IPS-20b (cell line): ENCODE data around the gene PRPS1L1.

Experiments used
- H3K27ac ChIP-seq: one replicate; pipeline ENCODE4 v1.5.1; 2013; ENCODE audit warnings: low read length
- H3K27me3 ChIP-seq: 2 replicates; pipeline ENCODE4 v1.6.1; 2013; ENCODE audit warnings: mild to moderate bottlenecking, low read length, inconsistent platforms; ENCODE audit not compliant: insufficient read depth
- H3K36me3 ChIP-seq: 2 replicates; pipeline ENCODE4 v1.6.1; 2013; ENCODE audit warnings: low read depth, mild to moderate bottlenecking, inconsistent platforms, low read length, moderate library complexity; ENCODE audit not compliant: insufficient read depth
- H3K4me1 ChIP-seq: 2 replicates; pipeline ENCODE4 v1.6.1; 2013; ENCODE audit warnings: mild to moderate bottlenecking, control low read depth, inconsistent platforms, low read length, moderate library complexity; ENCODE audit not compliant: insufficient read depth
- H3K4me3 ChIP-seq: 2 replicates; pipeline ENCODE4 v1.5.1; 2013; ENCODE audit warnings: mild to moderate bottlenecking, low read length, inconsistent platforms
- H3K9ac ChIP-seq: 2 replicates; pipeline ENCODE4 v1.6.1; 2013; ENCODE audit warnings: low read depth, mild to moderate bottlenecking, inconsistent platforms, low read length, moderate library complexity
- H3K9me3 ChIP-seq: 2 replicates; pipeline ENCODE4 v1.6.1; 2013; ENCODE audit warnings: mild to moderate bottlenecking, low read depth, low read length, inconsistent platforms; ENCODE audit not compliant: insufficient read depth

The PRPS1L1 gene

GRCh38 chr7:18027628-18028027 lies at the start of gene PRPS1L1:
TSS of gene PRPS1L1 (minus strand) at chr7:18027846.
- no peak within 1 kb of the TSS for H3K27ac ChIP-seq
- no peak within 1 kb of the TSS for H3K4me3 ChIP-seq
- H3K27me3 ChIP-seq = no peaks in the 10 kb centered on the region
- H3K4me1 ChIP-seq = no peaks in the 10 kb centered on the region
- H3K9me3 ChIP-seq = no peaks in the 10 kb centered on the region
- no peaks in the 10 kb centered on the region for H3K36me3 ChIP-seq
- no peak within 1 kb of the TSS for H3K9ac ChIP-seq

GRCh38 chr7:18076461-18076860 lies 48.8 kb upstream of the PRPS1L1 start:
- Histone ChIP-seq H3K4me3 (no peak overlapping the region), H3K36me3 (no peaks in the 10 kb centered on the region), H3K27me3 (no peaks in the 10 kb centered on the region), H3K27ac (no peak overlapping the region), H3K9ac (no peak overlapping the region), H3K4me1 (no peaks in the 10 kb centered on the region), H3K9me3 (no peaks in the 10 kb centered on the region)

- Histone ChIP-seq H3K27me3 (no peaks in the 10 kb centered on the region), H3K4me1 (no peaks in the 10 kb centered on the region), H3K4me3 (no peak overlapping the region), H3K36me3 (no peaks in the 10 kb centered on the region), H3K9me3 (no peaks in the 10 kb centered on the region), H3K27ac (no peak overlapping the region), H3K9ac (no peak overlapping the region)
Measured at GRCh38 chr7:18068745-18069144, 41.1 kb upstream of the PRPS1L1 start.

GRCh38 chr7:18064242-18064838 lies 36.7 kb upstream of the PRPS1L1 start:
- no peaks in the 10 kb centered on the region for H3K4me1 ChIP-seq
- H3K9me3 ChIP-seq = no peaks in the 10 kb centered on the region
- H3K27ac ChIP-seq = no peak overlapping the region
- no peak overlapping the region for H3K9ac ChIP-seq
- no peaks in the 10 kb centered on the region for H3K27me3 ChIP-seq
- no peak overlapping the region for H3K4me3 ChIP-seq
- H3K36me3 ChIP-seq = no peaks in the 10 kb centered on the region

GRCh38 chr7:18063149-18063901 lies 35.7 kb upstream of the PRPS1L1 start:
- Histone ChIP-seq H3K9ac (no peak overlapping the region), H3K36me3 (no peaks in the 10 kb centered on the region), H3K27ac (no peak overlapping the region), H3K9me3 (no peaks in the 10 kb centered on the region), H3K4me3 (no peak overlapping the region), H3K4me1 (no peaks in the 10 kb centered on the region), H3K27me3 (no peaks in the 10 kb centered on the region)

GRCh38 chr7:18059171-18059570 lies 31.5 kb upstream of the PRPS1L1 start:
- no peaks in the 10 kb centered on the region for H3K4me1 ChIP-seq
- no peak overlapping the region for H3K9ac ChIP-seq
- no peaks in the 10 kb centered on the region for H3K36me3 ChIP-seq
- H3K27ac ChIP-seq = no peak overlapping the region
- no peaks in the 10 kb centered on the region for H3K27me3 ChIP-seq
- no peak overlapping the region for H3K4me3 ChIP-seq
- H3K9me3 ChIP-seq = no peaks in the 10 kb centered on the region

- Histone ChIP-seq H3K36me3 (no peaks in the 10 kb centered on the region), H3K9ac (no peak overlapping the region), H3K4me3 (no peak overlapping the region), H3K4me1 (no peaks in the 10 kb centered on the region), H3K27me3 (no peaks in the 10 kb centered on the region), H3K27ac (no peak overlapping the region), H3K9me3 (no peaks in the 10 kb centered on the region)
Measured at GRCh38 chr7:18053941-18054340, 26.3 kb upstream of the PRPS1L1 start.

GRCh38 chr7:18053177-18053928 lies 25.7 kb upstream of the PRPS1L1 start:
- Histone ChIP-seq H3K36me3 (no peaks in the 10 kb centered on the region), H3K4me3 (no peak overlapping the region), H3K27ac (no peak overlapping the region), H3K27me3 (no peaks in the 10 kb centered on the region), H3K4me1 (no peaks in the 10 kb centered on the region), H3K9ac (no peak overlapping the region), H3K9me3 (no peaks in the 10 kb centered on the region)

GRCh38 chr7:18049262-18049661 lies 21.6 kb upstream of the PRPS1L1 start:
- H3K27me3 ChIP-seq = no peaks in the 10 kb centered on the region
- no peak overlapping the region for H3K4me3 ChIP-seq
- no peaks in the 10 kb centered on the region for H3K9me3 ChIP-seq
- no peak overlapping the region for H3K9ac ChIP-seq
- H3K4me1 ChIP-seq = no peaks in the 10 kb centered on the region
- no peaks in the 10 kb centered on the region for H3K36me3 ChIP-seq
- no peak overlapping the region for H3K27ac ChIP-seq

GRCh38 chr7:18046601-18047000 lies 19.0 kb upstream of the PRPS1L1 start:
- no peak overlapping the region for H3K4me3 ChIP-seq
- no peaks in the 10 kb centered on the region for H3K36me3 ChIP-seq
- H3K27ac ChIP-seq = no peak overlapping the region
- H3K9me3 ChIP-seq = no peaks in the 10 kb centered on the region
- H3K27me3 ChIP-seq = no peaks in the 10 kb centered on the region
- H3K9ac ChIP-seq = no peak overlapping the region
- H3K4me1 ChIP-seq = no peaks in the 10 kb centered on the region

GRCh38 chr7:18045171-18045570 lies 17.5 kb upstream of the PRPS1L1 start:
- H3K9me3 ChIP-seq = no peaks in the 10 kb centered on the region
- no peaks in the 10 kb centered on the region for H3K27me3 ChIP-seq
- H3K36me3 ChIP-seq = no peaks in the 10 kb centered on the region
- H3K27ac ChIP-seq = no peak overlapping the region
- H3K4me1 ChIP-seq = no peaks in the 10 kb centered on the region
- H3K4me3 ChIP-seq = no peak overlapping the region
- H3K9ac ChIP-seq = no peak overlapping the region

- Histone ChIP-seq H3K27me3 (no peaks in the 10 kb centered on the region), H3K4me3 (no peak overlapping the region), H3K27ac (no peak overlapping the region), H3K4me1 (no peaks in the 10 kb centered on the region), H3K36me3 (no peaks in the 10 kb centered on the region), H3K9me3 (no peaks in the 10 kb centered on the region), H3K9ac (no peak overlapping the region)
Measured at GRCh38 chr7:18041191-18041590, 13.5 kb upstream of the PRPS1L1 start.
